Mammary epithelial cell (primary cell): ENCODE results near the gene HTRA3.

ENCODE experiments used
- CTCF ChIP-seq, 2 donors: IDR thresholded peaks in 1 of 2; conservative IDR thresholded peaks in 1 of 2; 2 replicates each; pipeline ENCODE4 v1.5.1; 2011 to 2012; ENCODE audit warnings: inconsistent platforms in 2 of 2, low read length in 2 of 2, mild to moderate bottlenecking in 2 of 2, control low read depth in 1 of 2, low read depth in 1 of 2; ENCODE audit not compliant: insufficient read depth in 1 of 2; ENCODE audit errors: extremely low read depth in 1 of 2
- EZH2 ChIP-seq: IDR thresholded peaks from 2 replicates; pipeline ENCODE4 v1.6.1; 2012; ENCODE audit warnings: low read length, inconsistent platforms, borderline replicate concordance

GRCh38 chr4:8228319-8229250 lies 41.0 kb upstream of the HTRA3 start:
- TF ChIP-seq EZH2 (no peak), CTCF (conservative IDR thresholded peaks at IDR 0.05 in 1 of 2, IDR thresholded peaks at IDR 0.05 in 1 of 2; ENCODE audit: extremely low read depth in 1 of 2, insufficient read depth in 1 of 2, low read depth in 1 of 2, low read length in 2 of 2) (peak in 1 of 2 donors; percentile 7)
